GM13976 (cell line): ENCODE results near the gene CARNS1.
"Not testable (repeated sequence)": the region's sequence is repeated elsewhere in the genome, so short reads cannot be mapped to it uniquely, and the experiment has no call there.

ENCODE experiments used
- DNase-seq: peaks from one replicate; pipeline ENCODE4 v3.0.0; 2012; ENCODE audit warnings: low spot score
- CTCF ChIP-seq: IDR thresholded peaks from 2 replicates; pipeline ENCODE4 v1.5.1; 2012; ENCODE audit warnings: borderline replicate concordance, mild to moderate bottlenecking; ENCODE audit not compliant: insufficient read depth; ENCODE audit errors: extremely low read depth, missing control alignments, control extremely low read depth
- in situ Hi-C: fragments of 300-500 bp; cut with MboI; formaldehyde crosslinking; loops from one replicate; pipeline ENCODE4 v1.12.0; 2022; ENCODE audit warnings: low sequenced_read_pairs, mixed read lengths, inconsistent platforms; ENCODE audit not compliant: unreplicated experiment

CARNS1 gene

GRCh38 chr11:67464411-67465188, 49.1 kb downstream of the CARNS1 start:
- in situ Hi-C loops, result no loop called here
- DNase-seq, result peak; percentile 96
- TF ChIP-seq CTCF, result no peak

- DNase-seq, result no peak
- in situ Hi-C loops, result no loop called here
- no peak for TF ChIP-seq CTCF
These were observed 49.7 kb downstream of the CARNS1 start for GRCh38 chr11:67465189-67465510.

GRCh38 chr11:67465530-67465929, 50.1 kb downstream of the CARNS1 start:
- in situ Hi-C loops, DNase-seq: not testable (repeated sequence)

DNA sequence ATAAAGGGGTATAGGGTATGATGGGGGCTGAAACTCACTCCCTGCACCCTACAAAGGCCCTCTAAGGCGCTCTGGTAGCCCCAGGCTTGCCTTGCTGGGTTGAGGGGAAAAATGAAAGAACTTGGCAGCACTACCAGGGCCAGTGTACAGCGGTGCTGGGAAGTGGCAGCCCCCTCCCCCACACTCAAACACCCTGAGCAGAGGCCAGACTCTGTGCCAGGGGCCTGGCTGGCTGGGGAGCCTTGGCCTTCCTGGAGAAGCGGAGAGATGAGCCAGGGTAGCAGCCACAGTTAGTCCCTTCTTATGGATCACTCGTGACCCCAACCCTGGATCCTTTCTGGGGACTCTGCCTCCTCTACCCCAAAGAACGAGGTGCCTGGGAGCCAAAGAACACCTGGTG, 50.9 kb downstream of the CARNS1 start:
- in situ Hi-C loops, result no loop called here
- TF ChIP-seq CTCF, result no peak
- no peak for DNase-seq

DNA sequence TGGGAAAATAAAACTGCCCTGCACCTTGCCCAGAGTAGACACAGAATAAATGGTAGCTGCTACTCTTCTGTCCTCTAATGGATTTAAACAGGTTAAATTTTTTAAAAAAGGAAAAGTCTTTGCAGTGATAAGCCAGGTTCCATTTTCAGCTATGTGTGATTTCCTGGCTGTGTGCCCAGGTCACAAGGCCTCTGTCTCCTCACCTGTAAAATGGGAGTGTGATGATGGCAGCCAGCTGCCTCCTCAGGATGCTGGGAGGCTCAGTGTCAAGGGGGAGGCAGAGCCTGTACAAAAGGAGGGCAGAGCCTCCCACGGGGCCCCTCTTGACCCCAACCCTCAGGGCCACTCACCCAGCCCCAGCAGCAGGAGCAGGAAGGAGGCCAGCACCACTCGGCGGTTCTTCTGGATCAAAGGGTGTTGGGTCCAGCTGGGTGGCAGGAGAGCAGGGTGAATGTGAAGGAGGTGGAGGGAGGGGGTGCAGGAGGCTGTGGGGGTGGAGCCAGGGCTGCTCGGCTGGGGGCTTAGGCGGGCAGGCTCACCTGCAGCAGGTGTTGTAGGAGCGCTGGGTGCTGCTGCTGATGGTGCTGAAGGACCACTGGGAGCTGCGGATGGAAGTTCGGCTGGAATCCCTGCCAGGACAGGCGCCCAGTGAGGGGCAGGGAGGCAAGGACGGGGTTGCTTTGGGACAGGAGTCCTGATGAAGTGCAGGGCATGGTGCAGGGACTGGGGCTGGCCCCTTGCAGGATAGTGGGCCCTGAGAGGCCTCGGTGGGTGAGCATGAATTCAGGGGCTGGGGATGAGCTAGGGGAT, 51.7 kb downstream of the CARNS1 start:
- no peak for DNase-seq
- no peak for TF ChIP-seq CTCF
- in situ Hi-C loops, result no loop called here

DNA sequence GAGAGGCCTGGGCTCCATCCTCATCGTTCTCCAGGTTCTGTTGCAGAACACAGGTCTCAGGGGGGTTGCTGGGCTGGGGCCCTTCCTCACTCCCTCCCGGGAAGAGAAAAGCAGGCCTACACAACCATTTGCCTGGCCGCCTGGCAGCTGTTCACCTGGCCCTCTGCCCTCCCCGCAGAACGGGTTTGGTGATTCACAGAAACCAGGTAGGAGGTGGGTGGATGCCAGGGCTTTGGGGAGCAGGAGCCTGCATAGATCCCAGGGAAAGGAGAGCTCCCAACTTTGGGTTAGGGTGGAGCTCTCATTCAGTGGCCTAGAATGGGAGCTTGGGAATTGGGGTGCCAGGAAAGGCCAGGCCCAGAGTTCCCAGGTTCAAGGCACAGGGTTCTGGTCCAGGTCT, 52.6 kb downstream of the CARNS1 start:
- no peak for DNase-seq
- in situ Hi-C loops, result no loop called here
- TF ChIP-seq CTCF, result no peak

GRCh38 chr11:67468456-67468758, 52.9 kb downstream of the CARNS1 start:
- in situ Hi-C loops, result no loop called here
- no peak for DNase-seq
- TF ChIP-seq CTCF, result no peak
